GM12872 (cell line): ENCODE data around the gene TAGAP.

ENCODE experiments used
- TF ChIP-seq, protein P1 (sequence below): IDR thresholded peaks from 3 replicates; pipeline ENCODE4 v1.5.1; 2011; ENCODE audit warnings: low read depth, mild to moderate bottlenecking, low read length, moderate library complexity; ENCODE audit not compliant: insufficient read depth

TAGAP gene

DNA sequence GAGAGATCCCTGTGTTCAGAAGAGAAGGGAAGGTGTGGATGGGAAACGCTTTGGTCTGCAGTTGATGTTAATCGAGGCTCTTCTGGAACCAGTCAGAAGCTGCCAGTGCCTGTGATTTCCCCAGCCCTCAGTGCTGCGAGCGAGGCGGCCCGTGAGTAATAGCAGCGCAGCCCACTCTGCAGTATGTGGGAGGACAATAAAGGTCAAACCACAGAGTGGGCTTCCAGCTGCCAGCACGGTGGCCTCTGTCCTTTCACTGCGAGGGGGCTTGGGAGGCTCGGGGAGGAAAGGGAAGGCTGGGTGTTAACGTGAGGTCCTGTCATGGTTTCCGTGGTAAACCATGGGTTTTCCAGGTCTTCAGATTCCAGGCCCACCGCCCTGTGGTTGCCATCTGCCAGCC, 32.3 kb upstream of the TAGAP start:
- TF ChIP-seq, protein P1, sequence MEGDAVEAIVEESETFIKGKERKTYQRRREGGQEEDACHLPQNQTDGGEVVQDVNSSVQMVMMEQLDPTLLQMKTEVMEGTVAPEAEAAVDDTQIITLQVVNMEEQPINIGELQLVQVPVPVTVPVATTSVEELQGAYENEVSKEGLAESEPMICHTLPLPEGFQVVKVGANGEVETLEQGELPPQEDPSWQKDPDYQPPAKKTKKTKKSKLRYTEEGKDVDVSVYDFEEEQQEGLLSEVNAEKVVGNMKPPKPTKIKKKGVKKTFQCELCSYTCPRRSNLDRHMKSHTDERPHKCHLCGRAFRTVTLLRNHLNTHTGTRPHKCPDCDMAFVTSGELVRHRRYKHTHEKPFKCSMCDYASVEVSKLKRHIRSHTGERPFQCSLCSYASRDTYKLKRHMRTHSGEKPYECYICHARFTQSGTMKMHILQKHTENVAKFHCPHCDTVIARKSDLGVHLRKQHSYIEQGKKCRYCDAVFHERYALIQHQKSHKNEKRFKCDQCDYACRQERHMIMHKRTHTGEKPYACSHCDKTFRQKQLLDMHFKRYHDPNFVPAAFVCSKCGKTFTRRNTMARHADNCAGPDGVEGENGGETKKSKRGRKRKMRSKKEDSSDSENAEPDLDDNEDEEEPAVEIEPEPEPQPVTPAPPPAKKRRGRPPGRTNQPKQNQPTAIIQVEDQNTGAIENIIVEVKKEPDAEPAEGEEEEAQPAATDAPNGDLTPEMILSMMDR, result no peak

DNA sequence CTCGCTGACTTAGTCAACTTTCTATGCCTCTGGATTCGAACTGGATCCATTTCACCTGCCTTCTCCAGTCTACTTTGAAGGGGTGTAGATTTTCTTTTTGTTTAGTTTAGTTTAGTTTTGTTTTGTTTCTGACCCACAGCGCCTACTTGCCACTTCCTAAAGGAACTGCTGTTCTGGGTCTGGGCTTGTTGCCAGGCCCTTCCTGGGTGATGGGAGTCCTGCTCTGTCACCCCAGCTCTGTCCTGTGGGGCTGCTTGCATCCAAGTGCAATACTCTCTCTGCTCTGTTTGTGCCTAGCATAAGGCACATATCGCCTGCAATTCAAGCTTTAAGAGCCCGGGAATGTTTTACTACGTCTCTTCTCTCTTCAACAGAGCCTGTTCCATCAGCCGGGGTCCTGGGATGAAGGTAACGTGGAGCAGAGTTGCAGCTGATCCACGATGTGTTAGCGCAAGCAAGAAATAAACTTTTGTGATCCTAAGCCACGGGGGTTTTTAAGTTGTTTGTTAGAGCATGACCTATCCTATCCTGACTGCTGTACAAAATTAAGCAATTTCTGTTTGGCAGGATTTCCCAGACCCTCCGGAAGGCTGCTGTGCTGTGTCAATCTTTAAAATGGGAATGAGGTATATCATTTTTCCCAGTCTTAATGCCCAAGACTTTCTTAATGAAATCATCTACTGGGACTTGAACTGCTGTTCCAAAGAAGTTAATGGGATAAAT, 30.9 kb upstream of the TAGAP start:
- TF ChIP-seq, protein P1, result no peak

DNA sequence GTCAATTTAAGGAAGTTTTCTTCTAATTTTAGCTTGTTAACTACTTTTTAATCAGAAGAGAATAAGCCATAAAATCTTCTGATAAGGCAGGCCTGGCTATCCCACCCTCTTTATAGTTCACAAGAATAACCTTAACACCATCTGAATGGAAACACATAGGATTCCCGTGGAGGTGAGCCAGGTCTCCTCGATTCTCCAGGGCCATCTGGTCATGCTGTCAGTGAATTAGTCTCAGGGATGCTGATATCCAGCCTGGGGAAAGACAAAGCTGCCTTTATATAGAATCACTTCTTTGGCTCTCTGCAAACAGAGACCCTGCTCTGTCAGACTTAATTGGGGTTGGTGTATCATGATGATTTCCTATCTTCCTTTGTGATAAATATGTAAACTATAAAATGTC, 30.1 kb upstream of the TAGAP start:
- TF ChIP-seq, protein P1, result no peak

DNA sequence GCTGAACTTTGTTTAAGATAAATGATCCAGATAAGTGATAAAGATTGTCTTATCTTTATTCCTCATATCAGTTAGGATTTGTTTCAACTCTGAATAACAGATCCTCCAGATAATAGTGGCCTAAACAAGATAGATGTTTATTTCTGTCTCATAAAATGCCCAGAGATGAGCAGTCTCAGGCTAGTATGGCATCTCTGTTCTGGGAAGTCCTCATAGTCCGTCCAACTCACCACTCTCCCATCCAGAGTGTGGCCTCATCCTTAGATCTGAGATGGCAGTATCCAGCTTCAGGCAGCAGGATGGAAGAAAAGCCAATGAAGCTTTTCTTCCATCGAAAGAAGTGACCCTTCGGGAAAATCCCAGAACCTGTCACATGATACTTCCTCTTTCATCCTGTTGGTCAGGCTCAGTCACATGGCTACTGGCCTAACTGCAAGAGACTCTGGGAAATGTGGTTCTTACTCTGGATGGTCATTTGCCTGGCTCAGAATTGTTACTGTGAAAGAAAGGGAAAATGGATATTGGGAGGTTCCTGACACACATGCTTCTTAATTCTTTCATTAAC, 29.4 kb upstream of the TAGAP start:
- TF ChIP-seq, protein P1, result no peak

DNA sequence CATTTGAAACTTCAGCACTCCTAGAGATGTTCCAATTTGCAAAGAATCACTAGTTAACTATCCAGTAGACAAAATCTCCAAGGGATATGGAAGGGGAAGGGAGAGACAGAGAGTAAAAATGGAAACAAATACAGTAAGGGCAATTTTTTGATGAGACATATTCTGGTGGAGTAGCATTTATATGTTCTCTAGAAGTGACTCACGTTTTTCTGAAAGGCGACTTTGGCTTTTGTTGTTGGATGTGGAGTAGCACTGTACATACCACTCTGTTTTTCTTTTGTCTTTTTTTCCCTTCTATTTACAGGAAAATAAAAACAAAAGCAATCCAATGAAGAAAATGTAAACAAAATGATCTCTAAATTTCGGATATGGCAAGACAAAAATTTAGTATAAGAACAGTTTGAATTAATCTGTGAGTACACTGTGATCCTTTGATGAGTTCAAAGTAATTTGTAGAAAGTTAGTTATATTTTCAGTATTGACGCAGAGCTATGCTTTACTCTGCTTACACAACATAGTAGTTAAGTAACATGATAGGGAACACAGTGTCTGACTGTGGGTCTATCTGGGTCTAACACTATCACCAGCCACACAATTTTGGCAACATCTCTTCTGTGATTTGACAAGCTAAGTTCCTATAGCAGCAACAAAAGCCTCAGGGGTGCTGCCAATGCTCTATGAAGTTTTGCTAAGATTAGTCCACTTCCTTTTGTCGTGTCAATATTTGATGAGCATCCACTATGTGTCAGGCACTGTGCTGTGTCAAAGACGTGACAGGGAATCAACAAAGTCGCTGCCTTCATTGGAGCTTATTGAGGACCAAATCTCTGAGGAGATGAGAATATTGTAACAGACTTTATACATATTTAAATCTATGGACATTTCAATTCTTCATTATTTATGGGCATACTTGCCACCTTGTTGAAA, 27.3 kb upstream of the TAGAP start:
- TF ChIP-seq, protein P1, result no peak

DNA sequence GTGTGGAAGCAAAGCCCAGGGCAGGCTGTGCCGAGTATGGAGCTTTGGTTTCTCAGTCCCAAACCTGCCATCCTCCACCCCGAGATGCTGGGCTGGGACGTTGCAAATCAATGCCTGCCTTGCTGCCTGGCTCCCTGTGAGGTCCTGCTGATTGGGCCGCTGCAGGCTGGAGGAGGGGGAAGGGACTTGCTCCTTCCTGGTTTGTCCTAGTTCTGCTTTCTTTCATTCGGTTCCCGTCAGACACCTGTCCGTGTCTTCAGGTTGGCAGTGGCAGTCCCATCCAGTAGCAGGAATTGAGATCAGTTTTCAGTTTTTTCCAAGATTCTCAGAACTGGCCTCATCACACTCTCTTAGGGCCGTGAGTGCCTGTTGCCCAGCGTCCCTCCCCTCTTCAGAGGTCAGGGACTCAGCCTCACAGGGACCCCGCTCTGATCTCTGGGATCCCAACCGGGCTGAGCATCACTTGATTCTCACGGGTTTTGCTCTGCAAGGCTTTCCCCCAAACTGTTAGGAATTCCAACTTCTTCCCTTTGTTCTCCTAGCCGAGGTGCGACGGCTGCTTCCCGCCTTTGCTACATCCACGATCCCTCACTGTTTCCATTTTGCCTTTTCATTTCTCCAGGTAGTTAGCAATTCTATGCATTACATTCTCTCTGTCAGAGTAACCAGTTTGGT, 24.2 kb upstream of the TAGAP start:
- TF ChIP-seq, protein P1, result no peak

DNA sequence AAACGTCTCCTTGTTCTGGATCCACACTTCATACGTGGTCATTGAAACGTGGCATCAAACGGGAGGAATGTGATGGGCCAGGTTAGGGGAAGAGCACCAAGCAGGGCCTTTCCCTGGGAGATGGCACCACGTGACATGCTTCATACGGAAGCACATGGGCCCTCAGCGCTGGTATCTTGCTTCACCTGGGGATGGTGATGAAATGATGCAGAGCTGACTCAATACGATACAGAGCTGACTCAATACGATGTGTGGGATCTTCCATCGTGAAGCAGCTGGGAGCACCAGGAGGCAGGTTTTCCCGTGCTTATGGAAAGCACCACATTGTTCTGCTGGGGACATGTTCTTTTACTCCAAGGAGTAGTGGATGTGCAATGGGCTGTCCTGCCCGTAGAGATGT, 22.5 kb upstream of the TAGAP start:
- TF ChIP-seq, protein P1, result no peak
